CD14-positive monocyte (primary cell): ENCODE data around the gene PPFIA4. TPM values are rescaled to one million over a fixed set of nuclear protein-coding genes. Genes with fewer than 3 reads are reported as not detected.
A peak's percentile ranks its signal among the peaks of the same experiment; 100 is the strongest.

Experiments used
- DNase-seq, 3 donors: peaks; one replicate each; pipeline ENCODE4 v3.0.0-alpha.2; 2011 to 2022
- H2AFZ ChIP-seq: 2 replicates; pipeline ENCODE4 v1.6.0; 2012; ENCODE audit warnings: mild to moderate bottlenecking, low read depth, low read length, inconsistent platforms; ENCODE audit not compliant: insufficient read depth, poor library complexity, severe bottlenecking
- H3K27ac ChIP-seq, 2 donors: 1 replicate in 1 of 2; 2 replicates in 1 of 2; pipeline ENCODE4 v1.5.1; 2012 to 2013; ENCODE audit warnings: low read length in 2 of 2, control low read depth in 1 of 2, inconsistent platforms in 1 of 2, low read depth in 1 of 2, mild to moderate bottlenecking in 1 of 2
- H3K27me3 ChIP-seq, 2 donors: one replicate each; pipeline versions ENCODE4 v1.6.0 to v1.6.1; 2011 to 2013; ENCODE audit warnings: low read length in 2 of 2; ENCODE audit not compliant: control insufficient read depth in 2 of 2, insufficient read depth in 2 of 2
- H3K36me3 ChIP-seq, 2 donors: replicated peaks in 1 of 2; 1 replicate in 1 of 2; 2 replicates in 1 of 2; pipeline versions ENCODE4 v1.5.1 to v1.6.1; 2012 to 2013; ENCODE audit warnings: low read length in 2 of 2, control low read depth in 1 of 2, inconsistent platforms in 1 of 2, mild to moderate bottlenecking in 1 of 2; ENCODE audit not compliant: insufficient read depth in 2 of 2, control insufficient read depth in 1 of 2
- H3K4me1 ChIP-seq, 2 donors: 1 replicate in 1 of 2; 2 replicates in 1 of 2; pipeline versions ENCODE4 v1.5.1 to v1.6.1; 2012 to 2013; ENCODE audit warnings: low read length in 2 of 2, control low read depth in 1 of 2, inconsistent platforms in 1 of 2, mild to moderate bottlenecking in 1 of 2, moderate library complexity in 1 of 2; ENCODE audit not compliant: insufficient read depth in 2 of 2, control insufficient read depth in 1 of 2
- H3K4me2 ChIP-seq: replicated peaks from 2 replicates; pipeline ENCODE3; 2012; ENCODE audit warnings: low read length, moderate library complexity, mild to moderate bottlenecking; ENCODE audit not compliant: poor library complexity, severe bottlenecking; ENCODE audit errors: extremely low read depth
- H3K4me3 ChIP-seq, 3 experiments: fragments of 200-600 bp in 1 of 3; sonication (generic) in 1 of 3; replicated peaks in 1 of 3; 1 replicate in 2 of 3; 2 replicates in 1 of 3; pipeline ENCODE4 v1.5.1; 2011 to 2013; ENCODE audit warnings: low read length in 3 of 3, mild to moderate bottlenecking in 3 of 3, control low read depth in 2 of 3, low read depth in 2 of 3, inconsistent platforms in 1 of 3, moderate library complexity in 1 of 3
- H3K79me2 ChIP-seq: 2 replicates; pipeline ENCODE4 v1.6.0; 2012; ENCODE audit warnings: mild to moderate bottlenecking, control low read depth, inconsistent platforms, low read length, moderate library complexity; ENCODE audit not compliant: insufficient read depth
- H3K9ac ChIP-seq: 2 replicates; pipeline ENCODE4 v1.6.0; 2017; ENCODE audit warnings: low read length, mild to moderate bottlenecking; ENCODE audit not compliant: insufficient read depth, poor library complexity, severe bottlenecking
- H3K9me3 ChIP-seq, 2 donors: replicated peaks in 1 of 2; 1 replicate in 1 of 2; 2 replicates in 1 of 2; pipeline versions ENCODE4 v1.5.1 to v1.6.1; 2012 to 2013; ENCODE audit warnings: low read length in 2 of 2, control low read depth in 1 of 2; ENCODE audit not compliant: control insufficient read depth in 1 of 2, insufficient read depth in 1 of 2
- H4K20me1 ChIP-seq: 2 replicates; pipeline ENCODE4 v1.6.0; 2012; ENCODE audit warnings: mild to moderate bottlenecking, low read length, control low read depth, moderate library complexity; ENCODE audit not compliant: insufficient read depth
- H3K27ac Mint-ChIP-seq, 7 donors: one replicate each; pipeline ENCODE4 v1.8.0; 2020; ENCODE audit warnings: mild to moderate bottlenecking in 7 of 7, mixed read lengths in 7 of 7, moderate library complexity in 6 of 7, inconsistent platforms in 2 of 7
- H3K27me3 Mint-ChIP-seq, 3 donors: one replicate each; pipeline ENCODE4 v1.8.0; 2021 to 2022; ENCODE audit warnings: low read depth in 3 of 3, mild to moderate bottlenecking in 3 of 3, mixed read lengths in 3 of 3, moderate library complexity in 3 of 3, inconsistent platforms in 1 of 3
- H3K36me3 Mint-ChIP-seq, 2 donors: one replicate each; pipeline ENCODE4 v1.8.0; 2020; ENCODE audit warnings: mixed read lengths in 2 of 2, inconsistent platforms in 1 of 2, mild to moderate bottlenecking in 1 of 2
- H3K4me1 Mint-ChIP-seq: one replicate; pipeline ENCODE4 v1.8.0; 2020; ENCODE audit warnings: mild to moderate bottlenecking, mixed read lengths
- H3K4me3 Mint-ChIP-seq, 2 donors: one replicate each; pipeline ENCODE4 v1.8.0; 2020; ENCODE audit warnings: mild to moderate bottlenecking in 2 of 2, mixed read lengths in 2 of 2, moderate library complexity in 1 of 2
- H3K9me3 Mint-ChIP-seq, 7 donors: one replicate each; pipeline ENCODE4 v1.8.0; 2020 to 2022; ENCODE audit warnings: mixed read lengths in 7 of 7, mild to moderate bottlenecking in 6 of 7, moderate library complexity in 6 of 7, inconsistent platforms in 2 of 7
- WGBS: methylation state at CpG from one replicate; pipeline ENCODE4 v1.1.5; 2013; ENCODE audit warnings: missing lambda C conversion rate; ENCODE audit not compliant: insufficient coverage; 5-methylcytosine and 5-hydroxymethylcytosine counted together
- intact Hi-C, 2 donors: fragments of 100-400 bp; cut with micrococcal nuclease; formaldehyde crosslinking; loops; one replicate each; pipeline versions ENCODE4 v1.15.0 to v1.15.1; 2023
- polyA plus RNA-seq, 3 donors: library from polyadenylated mRNA; depleted of rRNA in 1 of 3; unstranded in 2 of 3; stranded (reverse) in 1 of 3; fragments of 300-500 nt in 2 of 3; fragments of >200 nt in 1 of 3; fragmentation: Illumina TruSeq in 2 of 3; gene quantifications; 1 replicate in 2 of 3; 2 replicates in 1 of 3; pipeline ENCODE4 v1.2.3, GENCODE V29; 2012 to 2021
- TF ChIP-seq, protein P1 (sequence below): fragments of 200-600 bp; IDR thresholded peaks from one replicate; pipeline ENCODE4 v1.8.0; 2022; ENCODE audit warnings: antibody characterized with exemption, mild to moderate bottlenecking

Gene PPFIA4
- polyA plus RNA-seq, 3 donors = 0.52 to 1.0 (median 0.97) TPM

DNA sequence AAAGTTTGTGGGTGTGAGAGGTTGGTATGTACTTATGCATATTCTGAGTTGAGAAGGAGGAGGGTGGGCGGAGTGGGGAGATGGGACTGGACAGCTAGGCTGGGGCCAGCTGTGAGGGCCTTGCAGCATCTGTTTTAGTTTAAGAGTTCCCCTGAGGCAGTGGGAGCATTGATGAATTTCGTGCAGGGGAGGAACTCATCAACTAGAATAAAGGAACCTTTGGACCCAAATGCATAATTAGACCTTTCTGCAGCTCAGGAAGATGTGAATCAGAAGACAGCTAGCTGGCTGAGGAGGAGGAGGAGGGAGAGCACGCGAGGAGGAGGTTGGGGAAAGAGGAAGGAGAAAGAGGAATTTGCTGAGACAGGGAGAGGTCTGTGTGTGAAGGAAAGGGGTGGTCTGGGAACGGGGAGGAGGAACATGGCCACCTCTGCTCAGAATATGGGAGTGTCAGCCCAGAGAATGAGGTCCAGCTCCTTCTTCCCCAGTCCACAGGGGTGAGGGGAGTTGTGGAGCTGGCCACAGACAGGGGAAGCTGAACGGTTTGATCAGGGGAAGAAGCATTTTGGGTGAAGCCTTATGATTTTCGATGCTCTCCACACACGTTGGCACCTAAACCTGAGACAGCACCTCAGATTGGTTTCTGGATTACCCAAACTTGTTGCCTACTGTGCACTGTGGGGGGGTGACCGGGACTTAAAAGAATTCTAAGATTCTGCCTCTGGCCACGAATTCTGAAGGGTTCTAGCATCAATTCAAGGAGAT is 31.8 kb downstream of the PPFIA4 start:
- DNase-seq = peak; percentile 57 to 77 (median 76)
- H3K27me3 Mint-ChIP-seq = peaks cover 0 to 1% (median 0%) of the 10 kb centered on the region in 3 donors
- TF ChIP-seq, protein P1, sequence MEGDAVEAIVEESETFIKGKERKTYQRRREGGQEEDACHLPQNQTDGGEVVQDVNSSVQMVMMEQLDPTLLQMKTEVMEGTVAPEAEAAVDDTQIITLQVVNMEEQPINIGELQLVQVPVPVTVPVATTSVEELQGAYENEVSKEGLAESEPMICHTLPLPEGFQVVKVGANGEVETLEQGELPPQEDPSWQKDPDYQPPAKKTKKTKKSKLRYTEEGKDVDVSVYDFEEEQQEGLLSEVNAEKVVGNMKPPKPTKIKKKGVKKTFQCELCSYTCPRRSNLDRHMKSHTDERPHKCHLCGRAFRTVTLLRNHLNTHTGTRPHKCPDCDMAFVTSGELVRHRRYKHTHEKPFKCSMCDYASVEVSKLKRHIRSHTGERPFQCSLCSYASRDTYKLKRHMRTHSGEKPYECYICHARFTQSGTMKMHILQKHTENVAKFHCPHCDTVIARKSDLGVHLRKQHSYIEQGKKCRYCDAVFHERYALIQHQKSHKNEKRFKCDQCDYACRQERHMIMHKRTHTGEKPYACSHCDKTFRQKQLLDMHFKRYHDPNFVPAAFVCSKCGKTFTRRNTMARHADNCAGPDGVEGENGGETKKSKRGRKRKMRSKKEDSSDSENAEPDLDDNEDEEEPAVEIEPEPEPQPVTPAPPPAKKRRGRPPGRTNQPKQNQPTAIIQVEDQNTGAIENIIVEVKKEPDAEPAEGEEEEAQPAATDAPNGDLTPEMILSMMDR = no peak

GRCh38 chr1:203058676-203058935 is 32.3 kb downstream of the PPFIA4 start:
- no peak overlapping the region for H3K9ac ChIP-seq
- H4K20me1 ChIP-seq = no peaks in the 10 kb centered on the region
- peak overlapping the region; percentile 58 to 82 for H3K4me3 Mint-ChIP-seq
- TF ChIP-seq, protein P1 = no peak
- DNase-seq = peak; percentile 27 to 66 (median 51)
- peaks cover 75% of the 10 kb centered on the region for H3K4me1 Mint-ChIP-seq
- H3K36me3 Mint-ChIP-seq = peaks cover 3 to 12% of the 10 kb centered on the region in 2 donors
- intact Hi-C loops = no loop called here
- H3K4me1 ChIP-seq = peaks cover 63 to 68% of the 10 kb centered on the region in 2 donors
- H3K9me3 ChIP-seq = no peaks in the 10 kb centered on the region
- H3K27ac Mint-ChIP-seq = peak overlapping the region; percentile 70 to 93 (median 90)
- peaks cover 0 to 3% (median 0%) of the 10 kb centered on the region in 3 donors for H3K27me3 Mint-ChIP-seq
- peaks cover 6% of the 10 kb centered on the region for H3K79me2 ChIP-seq
- peak overlapping the region; percentile 72 for H3K4me2 ChIP-seq
- no peak overlapping the region for H2AFZ ChIP-seq
- no peaks in the 10 kb centered on the region for H3K27me3 ChIP-seq
- peak overlapping the region in 1 of 3 experiments; percentile 55 for H3K4me3 ChIP-seq
- WGBS = 22% methylated on average over 1 of the region's 1 CpG
- H3K27ac ChIP-seq = peak overlapping the region; percentile 56 to 57
- peaks cover 0 to 2% (median 0%) of the 10 kb centered on the region in 7 donors for H3K9me3 Mint-ChIP-seq
- no peaks in the 10 kb centered on the region for H3K36me3 ChIP-seq

More for the DNA sequence above, 31.8 kb downstream of the PPFIA4 start:
- no peaks in the 10 kb centered on the region for H3K27me3 ChIP-seq
- H3K4me3 ChIP-seq = peak overlapping the region in 1 of 3 experiments; percentile 55
- H3K79me2 ChIP-seq = peaks cover 6% of the 10 kb centered on the region
- H3K4me2 ChIP-seq = peak overlapping the region; percentile 72
- H3K9me3 Mint-ChIP-seq = peaks cover 0 to 2% (median 0%) of the 10 kb centered on the region in 7 donors
- peaks cover 3 to 12% of the 10 kb centered on the region in 2 donors for H3K36me3 Mint-ChIP-seq
- H3K36me3 ChIP-seq = no peaks in the 10 kb centered on the region
- H3K4me1 Mint-ChIP-seq = peaks cover 70% of the 10 kb centered on the region
- no peaks in the 10 kb centered on the region for H4K20me1 ChIP-seq
- intact Hi-C loops = no loop called here
- no peak overlapping the region for H3K9ac ChIP-seq
- peak overlapping the region; percentile 58 to 82 for H3K4me3 Mint-ChIP-seq
- H3K27ac ChIP-seq = peak overlapping the region; percentile 56 to 57
- peak overlapping the region; percentile 70 to 93 (median 90) for H3K27ac Mint-ChIP-seq
- H3K9me3 ChIP-seq = no peaks in the 10 kb centered on the region
- H2AFZ ChIP-seq = no peak overlapping the region
- H3K4me1 ChIP-seq = peaks cover 58 to 63% of the 10 kb centered on the region in 2 donors
- WGBS = 10% methylated on average over 9 of the region's 10 CpGs
